MCF 10A (cell line): ENCODE results near the gene SH3RF1. TPM values are rescaled to one million over a fixed set of nuclear protein-coding genes. Genes with fewer than 3 reads are reported as not detected.

Experiments used
- BruUV-seq: library from RNA; stranded (reverse); fragments of 400-500 nt; replicated peaks from 2 replicates; lab custom pipeline; 2021; lab: Mats Ljungman, UMichigan
- CTCF ChIA-PET: fragments of 300-600 bp; sonication (Branson Sonifier 250); formaldehyde crosslinking; extraction: SDS; loops from one replicate; lab custom pipeline; 2021; ENCODE audit warnings: antibody characterized with exemption, inconsistent platforms; lab: Yijun Ruan, JAX
- POLR2A ChIA-PET: fragments of 300-600, 350-650 bp; sonication (Branson Sonifier 250); formaldehyde crosslinking; extraction: SDS; loops from one replicate; lab custom pipeline; 2020; ENCODE audit warnings: antibody characterized with exemption, inconsistent platforms; lab: Yijun Ruan, JAX
- DNase-seq: peaks from one replicate; pipeline ENCODE4 v3.0.0-alpha.2; 2018; ENCODE audit not compliant: unreplicated experiment
- H3K27ac Mint-ChIP-seq: one replicate; pipeline ENCODE4 v1.8.0; 2022; ENCODE audit warnings: mild to moderate bottlenecking, low read depth, mixed read lengths; ENCODE audit not compliant: unreplicated experiment
- H3K27me3 Mint-ChIP-seq: one replicate; pipeline ENCODE4 v1.8.0; 2022; ENCODE audit warnings: mixed read lengths; ENCODE audit not compliant: insufficient read depth, unreplicated experiment
- H3K36me3 Mint-ChIP-seq: one replicate; pipeline ENCODE4 v1.8.0; 2022; ENCODE audit warnings: mild to moderate bottlenecking, moderate library complexity, mixed read lengths; ENCODE audit not compliant: insufficient read depth, unreplicated experiment
- H3K4me1 Mint-ChIP-seq: one replicate; pipeline ENCODE4 v1.8.0; 2022; ENCODE audit warnings: mixed read lengths; ENCODE audit not compliant: insufficient read depth, unreplicated experiment
- H3K4me3 Mint-ChIP-seq: one replicate; pipeline ENCODE4 v1.8.0; 2022; ENCODE audit warnings: mild to moderate bottlenecking, moderate library complexity, mixed read lengths; ENCODE audit not compliant: unreplicated experiment
- H3K9me3 Mint-ChIP-seq: one replicate; pipeline ENCODE4 v1.8.0; 2022; ENCODE audit warnings: mixed read lengths; ENCODE audit not compliant: unreplicated experiment
- intact Hi-C: fragments of 100-400 bp; cut with micrococcal nuclease; formaldehyde crosslinking; loops from 2 replicates; pipeline ENCODE4 v1.14.1; 2022
- total RNA-seq: library from RNA; stranded (reverse); gene quantifications from 2 replicates; pipeline ENCODE4 v1.2.3, GENCODE V29; 2022
- TF ChIP-seq, protein P1 (sequence below): fragments of 200-600 bp; IDR thresholded peaks from one replicate; pipeline ENCODE4 v1.8.0; 2022; ENCODE audit warnings: antibody characterized with exemption, mild to moderate bottlenecking; ENCODE audit not compliant: unreplicated experiment

Gene SH3RF1
- total RNA-seq, 1 experiment from 2014 or later = 17.4 TPM

- DNase-seq = no peak
- H3K27me3 Mint-ChIP-seq = no peaks in the 10 kb centered on the region
- no peak overlapping the region for H3K27ac Mint-ChIP-seq
- ChIA-PET CTCF (interaction anchor here (0.6 to 1.4 kb wide), 3 partner anchors 19 to 571 kb away, joined by 3 read pairs; no protein-coding TSS in a partner anchor), POLR2A (no interaction called here)
- BruUV-seq = no TSS peak
- no peak overlapping the region for H3K4me3 Mint-ChIP-seq
- H3K4me1 Mint-ChIP-seq = no peaks in the 10 kb centered on the region
- intact Hi-C loops = no loop called here
- H3K9me3 Mint-ChIP-seq = no peaks in the 10 kb centered on the region
- no peaks in the 10 kb centered on the region for H3K36me3 Mint-ChIP-seq
- TF ChIP-seq, protein P1, sequence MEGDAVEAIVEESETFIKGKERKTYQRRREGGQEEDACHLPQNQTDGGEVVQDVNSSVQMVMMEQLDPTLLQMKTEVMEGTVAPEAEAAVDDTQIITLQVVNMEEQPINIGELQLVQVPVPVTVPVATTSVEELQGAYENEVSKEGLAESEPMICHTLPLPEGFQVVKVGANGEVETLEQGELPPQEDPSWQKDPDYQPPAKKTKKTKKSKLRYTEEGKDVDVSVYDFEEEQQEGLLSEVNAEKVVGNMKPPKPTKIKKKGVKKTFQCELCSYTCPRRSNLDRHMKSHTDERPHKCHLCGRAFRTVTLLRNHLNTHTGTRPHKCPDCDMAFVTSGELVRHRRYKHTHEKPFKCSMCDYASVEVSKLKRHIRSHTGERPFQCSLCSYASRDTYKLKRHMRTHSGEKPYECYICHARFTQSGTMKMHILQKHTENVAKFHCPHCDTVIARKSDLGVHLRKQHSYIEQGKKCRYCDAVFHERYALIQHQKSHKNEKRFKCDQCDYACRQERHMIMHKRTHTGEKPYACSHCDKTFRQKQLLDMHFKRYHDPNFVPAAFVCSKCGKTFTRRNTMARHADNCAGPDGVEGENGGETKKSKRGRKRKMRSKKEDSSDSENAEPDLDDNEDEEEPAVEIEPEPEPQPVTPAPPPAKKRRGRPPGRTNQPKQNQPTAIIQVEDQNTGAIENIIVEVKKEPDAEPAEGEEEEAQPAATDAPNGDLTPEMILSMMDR = no peak
Measured at GRCh38 chr4:169044714-169045447, 225.9 kb downstream of the SH3RF1 start.
